ENCODE results near the gene BARHL1.

Gene BARHL1

DNA sequence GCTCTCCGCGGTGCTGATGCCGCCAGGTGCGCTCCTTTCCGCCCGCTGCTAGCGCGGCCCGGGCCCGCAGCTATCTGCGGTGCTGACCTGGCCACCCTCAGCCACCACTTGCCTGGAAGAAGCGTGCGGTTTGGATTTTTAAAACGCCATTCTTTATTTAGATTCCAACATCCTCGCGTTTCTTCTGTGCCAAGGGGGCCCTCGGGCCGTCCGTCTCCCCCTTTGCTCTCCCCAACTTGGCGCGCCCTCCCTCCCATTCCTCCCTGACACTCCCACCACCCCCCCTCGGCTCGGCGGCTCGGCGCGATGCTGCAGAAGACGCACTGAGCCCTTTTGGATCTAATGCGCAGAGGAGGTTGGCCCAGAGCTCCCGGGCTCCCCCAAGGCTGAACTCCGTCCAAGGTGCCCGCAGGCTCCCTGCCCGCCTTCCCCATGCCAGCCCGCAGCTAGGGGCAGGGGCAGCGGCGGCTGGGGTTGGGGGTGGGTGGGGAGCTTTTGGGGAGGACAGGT is at the start of gene BARHL1:
BARHL1 (plus strand) TSS at position 331 of the 510 bp plus-strand sequence. CDS start 192 bp downstream, outside the sequence.
- no peak for DNase-seq

GRCh38 chr9:132534832-132535231 is 47.6 kb upstream of the BARHL1 start:
- no peak for DNase-seq

DNA sequence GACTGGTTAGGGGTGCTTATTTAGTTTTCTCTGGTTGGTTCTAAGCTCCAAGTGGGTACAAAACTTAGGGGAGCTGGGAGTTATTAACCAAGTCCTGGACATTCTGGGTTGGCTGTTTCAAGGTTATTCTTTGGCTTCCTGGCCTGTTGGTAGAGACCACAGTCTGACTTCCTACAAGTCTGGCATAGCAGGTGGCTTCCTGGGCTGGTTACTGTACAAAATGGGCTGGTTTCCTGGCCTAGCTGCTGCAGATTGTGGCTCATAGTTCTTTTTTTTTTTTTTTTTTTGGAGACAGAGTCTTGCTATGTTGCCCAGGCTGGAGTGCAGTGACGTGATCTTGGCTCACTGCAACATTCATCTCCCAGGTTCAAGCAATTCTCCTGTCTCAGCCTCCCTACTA is 46.3 kb upstream of the BARHL1 start:
- DNase-seq, result no peak

DNA sequence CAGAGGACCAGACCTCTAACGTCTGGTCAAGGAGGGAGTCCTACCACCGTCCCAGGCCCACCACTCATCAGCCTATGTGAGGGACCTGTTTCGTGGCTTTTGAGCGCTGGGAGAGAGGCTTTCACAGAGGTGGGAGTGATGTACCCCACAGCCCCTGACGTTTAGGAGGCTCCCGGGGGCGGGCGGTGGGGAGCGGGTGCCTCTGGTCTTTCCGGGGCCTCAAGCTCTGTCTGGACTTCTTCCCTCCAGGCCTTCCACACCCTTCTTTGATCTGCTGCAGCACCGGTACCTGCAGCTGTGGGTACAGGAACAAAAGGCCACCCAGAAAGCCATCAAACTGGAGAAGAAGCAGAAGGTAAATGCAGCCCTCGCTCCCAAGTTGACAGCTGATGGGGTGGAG is 45.1 kb upstream of the BARHL1 start:
- no peak for DNase-seq

GRCh38 chr9:132538071-132538470 is 44.3 kb upstream of the BARHL1 start:
- DNase-seq, result no peak

GRCh38 chr9:132539096-132539495 is 43.3 kb upstream of the BARHL1 start:
- no peak for DNase-seq

- no peak for DNase-seq
These were observed 41.4 kb upstream of the BARHL1 start for GRCh38 chr9:132541051-132541450.

- no peak for DNase-seq
These were observed 40.3 kb upstream of the BARHL1 start for GRCh38 chr9:132541870-132542830.

GRCh38 chr9:132543251-132543650 is 39.2 kb upstream of the BARHL1 start:
- DNase-seq, result no peak

DNA sequence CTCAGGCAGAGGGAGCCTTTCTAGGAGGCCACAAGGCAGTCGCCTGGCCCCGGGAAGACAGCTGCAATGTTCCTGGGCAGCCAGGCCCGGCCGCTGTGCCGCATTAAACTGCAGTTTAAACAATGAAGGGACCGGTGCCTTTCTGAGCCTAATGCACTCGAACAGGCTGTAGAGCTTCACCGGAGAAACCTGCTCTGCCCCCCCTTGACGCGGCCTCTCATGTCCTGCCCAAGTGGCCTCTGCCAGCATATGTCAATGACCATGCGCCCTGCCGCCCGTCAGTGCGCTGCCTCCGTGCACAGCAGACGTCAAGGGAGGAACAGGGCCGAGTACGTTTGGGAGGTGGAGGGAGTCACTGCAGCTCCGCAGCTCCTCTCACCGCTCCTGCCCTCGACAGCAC is 38.4 kb upstream of the BARHL1 start:
- no peak for DNase-seq

GRCh38 chr9:132545578-132545977 is 36.8 kb upstream of the BARHL1 start:
- no peak for DNase-seq

DNA sequence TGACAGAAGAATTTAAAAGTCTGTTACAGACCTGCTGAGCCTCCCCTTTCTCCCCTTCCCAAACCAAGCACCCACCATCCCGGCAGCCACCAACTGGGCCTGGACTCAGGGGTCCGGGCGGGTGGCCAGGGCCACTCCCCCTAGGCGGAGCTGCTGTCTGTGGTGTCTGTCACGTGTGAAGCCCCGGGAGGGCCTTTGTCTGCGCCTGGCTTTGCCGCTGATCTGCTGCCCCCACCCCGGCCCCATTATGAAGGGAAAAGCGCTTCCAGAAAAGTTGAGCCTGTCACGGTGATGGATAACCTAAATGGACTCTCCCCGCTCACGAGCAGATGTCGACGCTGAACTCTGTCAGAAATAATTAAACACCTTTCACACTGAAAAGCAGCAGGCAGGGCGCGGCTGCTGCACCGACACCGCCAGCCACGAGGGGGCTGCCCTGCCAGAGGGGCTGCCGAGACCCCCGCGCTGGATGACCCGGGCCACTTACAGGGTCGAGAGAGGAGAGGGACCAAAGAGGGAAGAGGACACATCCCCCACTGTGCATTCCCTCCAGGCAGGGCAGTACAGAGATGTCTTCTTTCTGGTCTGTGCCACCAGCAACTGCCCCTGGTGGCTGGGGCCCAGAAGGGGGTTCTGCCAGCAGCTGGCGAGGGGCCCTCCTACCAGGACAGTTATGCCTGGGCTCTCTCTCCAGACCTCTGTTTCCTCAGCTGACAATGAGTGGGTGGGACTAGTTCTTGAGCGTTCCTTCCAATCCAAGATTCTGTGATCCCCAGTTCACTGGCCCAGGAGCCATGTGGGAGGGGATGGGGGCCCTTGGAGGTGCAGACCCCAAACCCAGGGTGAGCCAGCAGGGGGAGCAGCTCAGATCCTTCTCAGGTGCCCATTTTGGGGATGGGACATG is 36.0 kb upstream of the BARHL1 start:
- DNase-seq, result peak; percentile 28

DNA sequence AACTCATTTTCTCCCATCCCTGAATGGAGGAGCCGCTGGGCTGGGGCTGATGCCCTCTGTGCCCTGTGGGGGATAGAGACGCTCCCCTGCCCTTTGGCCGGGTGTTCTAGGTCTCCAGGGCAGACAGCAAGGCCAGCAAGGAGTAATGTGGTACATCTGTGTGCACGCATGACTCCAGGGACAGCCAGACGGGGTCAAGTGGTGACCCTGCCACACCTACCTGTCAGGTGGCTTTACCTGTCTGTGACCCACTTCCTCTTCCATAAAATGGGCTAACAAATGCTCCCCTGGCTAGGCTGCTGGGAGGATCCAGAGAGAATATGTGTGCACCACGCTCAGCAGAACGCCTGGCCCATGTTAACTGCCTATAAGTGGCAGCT is 35.4 kb upstream of the BARHL1 start:
- DNase-seq, result no peak

DNA sequence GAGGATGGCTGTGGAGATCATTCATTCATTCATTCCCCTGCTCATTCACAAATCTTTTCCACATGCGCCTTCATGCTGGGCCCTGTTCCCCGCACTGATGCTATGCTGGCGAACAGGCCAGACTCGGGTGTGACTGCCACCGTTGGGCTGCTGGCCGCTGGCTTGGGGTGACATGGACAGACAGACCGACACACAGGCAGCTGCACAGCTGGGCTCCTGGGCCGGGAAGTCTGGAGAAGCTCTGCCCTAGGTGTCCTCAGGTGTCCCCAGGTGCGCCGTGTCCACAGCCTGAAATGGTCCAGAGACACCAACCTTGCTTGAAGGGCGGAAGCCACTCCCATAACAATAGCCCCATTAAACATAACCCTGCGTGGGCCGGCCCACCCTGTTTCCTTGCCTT is 35.0 kb upstream of the BARHL1 start:
- no peak for DNase-seq

DNA sequence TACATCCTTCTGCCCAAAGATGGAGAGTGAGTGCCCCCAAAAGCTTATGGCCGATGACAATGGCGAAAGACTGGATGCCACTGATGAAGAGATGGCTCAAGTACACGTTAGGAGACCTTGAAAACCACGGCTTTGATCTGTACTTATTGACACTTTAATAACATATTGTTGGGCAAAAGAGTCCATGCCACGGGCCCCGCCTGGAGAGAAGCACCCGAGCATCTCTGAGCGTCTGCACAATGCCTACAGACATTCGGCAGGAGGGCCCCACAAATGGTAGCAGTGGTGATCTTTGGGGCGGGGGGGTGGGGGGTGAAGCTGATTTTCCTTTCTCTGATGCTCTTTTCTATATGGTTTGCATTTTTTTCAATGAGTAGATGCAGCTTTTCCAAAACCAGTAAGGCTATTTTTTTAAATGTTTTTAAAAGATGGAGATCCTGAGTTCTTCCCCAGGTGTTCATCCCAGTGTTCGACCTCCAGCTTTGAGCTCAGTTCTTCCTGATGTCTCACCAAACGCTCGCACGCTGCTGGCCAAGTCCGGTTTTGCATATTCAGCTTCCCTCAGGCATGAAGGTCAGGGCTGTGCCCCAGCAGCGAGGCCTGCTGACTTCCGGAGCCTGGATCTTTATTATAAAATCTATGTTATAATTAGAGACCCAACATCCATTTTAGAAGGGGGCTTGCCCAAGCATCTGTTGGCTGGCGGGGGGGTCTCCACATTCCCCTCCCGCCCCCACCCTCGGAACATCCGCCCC is 34.3 kb upstream of the BARHL1 start:
- DNase-seq, result no peak

GRCh38 chr9:132548751-132549640 is 33.4 kb upstream of the BARHL1 start:
- DNase-seq, result peak; percentile 50

GRCh38 chr9:132551556-132551955 is 30.9 kb upstream of the BARHL1 start:
- DNase-seq, result no peak

DNA sequence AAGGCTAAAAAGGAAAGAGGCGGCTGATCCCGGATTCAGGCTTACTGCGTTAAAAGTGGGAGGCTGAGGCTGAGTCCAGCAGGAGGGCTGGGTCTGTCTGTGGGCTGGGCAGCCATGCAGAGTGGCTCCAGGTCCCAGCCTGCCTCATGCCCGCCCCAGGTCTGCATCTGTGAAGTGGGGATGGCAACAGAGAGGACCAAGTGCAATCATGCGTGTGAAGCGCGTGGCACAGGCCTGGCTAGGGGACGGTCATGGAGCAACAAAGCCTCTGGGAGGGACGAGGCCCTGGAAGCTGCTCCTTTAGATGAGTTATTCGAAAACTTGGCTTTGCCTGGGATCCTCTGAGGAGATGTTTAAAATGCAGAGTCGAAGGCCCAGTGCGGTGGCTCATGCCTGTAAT is 30.4 kb upstream of the BARHL1 start:
- no peak for DNase-seq

DNA sequence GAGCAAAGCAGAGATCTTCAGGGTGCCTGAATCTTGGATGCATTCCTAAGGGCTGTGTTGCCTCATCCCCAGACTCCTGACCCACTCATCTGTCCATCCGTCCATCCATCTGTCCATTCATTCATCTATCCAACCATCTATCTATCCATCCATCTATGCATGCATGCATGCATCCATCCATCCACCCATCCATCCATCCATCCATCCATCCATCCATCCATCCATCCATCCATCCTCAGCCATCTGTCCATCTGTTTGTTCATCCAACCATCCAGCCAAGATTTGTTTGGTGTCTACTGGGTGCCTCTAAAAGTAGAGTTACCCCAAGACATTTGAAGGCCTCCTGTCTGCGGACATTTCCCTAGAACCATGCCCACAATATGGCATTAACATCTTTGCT is 27.7 kb upstream of the BARHL1 start:
- DNase-seq, result no peak

GRCh38 chr9:132555528-132555927 is 26.9 kb upstream of the BARHL1 start:
- no peak for DNase-seq

- no peak for DNase-seq
These were observed 26.2 kb upstream of the BARHL1 start for GRCh38 chr9:132556235-132556634.

DNA sequence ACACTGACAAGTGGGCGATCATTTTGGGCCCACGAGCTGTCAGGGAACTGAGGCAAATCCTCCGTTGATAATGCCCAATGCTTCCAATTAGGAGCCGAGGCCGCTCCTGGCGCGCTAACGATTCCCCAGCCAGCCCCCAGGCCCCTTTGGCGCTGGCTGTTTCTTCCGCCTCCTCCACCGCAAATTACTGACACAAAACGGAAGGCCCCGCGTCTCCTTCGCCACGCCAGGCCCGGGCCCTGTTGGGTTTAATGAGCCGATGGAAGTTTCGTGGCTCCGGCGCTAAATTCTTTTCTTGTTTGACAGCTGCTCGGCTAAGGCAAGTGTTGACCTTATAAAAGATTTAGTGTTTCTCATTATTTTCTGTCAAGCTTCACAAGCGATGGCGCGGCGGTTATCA is 25.7 kb upstream of the BARHL1 start:
- no peak for DNase-seq
